ENCODE data around the gene CDH4. TPM values are rescaled to one million over a fixed set of nuclear protein-coding genes. Genes with fewer than 3 reads are reported as not detected.
"Not testable (repeated sequence)": the region's sequence is repeated elsewhere in the genome, so short reads cannot be mapped to it uniquely, and the experiment has no call there.

CDH4 gene
- total RNA-seq, 1 donor from 2014 or later = not detected

DNA sequence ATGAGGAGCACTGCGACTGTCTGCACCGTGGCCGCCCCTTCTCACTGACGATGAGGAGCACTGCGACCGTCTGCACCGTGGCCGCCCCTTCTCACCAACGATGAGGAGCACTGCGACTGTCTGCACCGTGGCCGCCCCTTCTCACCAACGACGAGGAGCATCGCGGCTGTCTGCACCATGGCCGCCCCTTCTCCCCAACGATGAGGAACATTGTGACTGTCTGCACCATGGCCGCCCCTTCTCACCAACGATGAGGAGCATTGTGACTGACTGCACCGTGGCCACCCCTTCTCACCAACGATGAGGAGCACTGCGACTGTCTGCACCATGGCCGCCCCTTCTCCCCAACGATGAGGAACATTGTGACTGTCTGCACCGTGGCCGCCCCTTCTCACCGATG, 696.0 kb downstream of the CDH4 start:
- not testable (repeated sequence) for DNase-seq (ENCODE audit: low spot score)

DNA sequence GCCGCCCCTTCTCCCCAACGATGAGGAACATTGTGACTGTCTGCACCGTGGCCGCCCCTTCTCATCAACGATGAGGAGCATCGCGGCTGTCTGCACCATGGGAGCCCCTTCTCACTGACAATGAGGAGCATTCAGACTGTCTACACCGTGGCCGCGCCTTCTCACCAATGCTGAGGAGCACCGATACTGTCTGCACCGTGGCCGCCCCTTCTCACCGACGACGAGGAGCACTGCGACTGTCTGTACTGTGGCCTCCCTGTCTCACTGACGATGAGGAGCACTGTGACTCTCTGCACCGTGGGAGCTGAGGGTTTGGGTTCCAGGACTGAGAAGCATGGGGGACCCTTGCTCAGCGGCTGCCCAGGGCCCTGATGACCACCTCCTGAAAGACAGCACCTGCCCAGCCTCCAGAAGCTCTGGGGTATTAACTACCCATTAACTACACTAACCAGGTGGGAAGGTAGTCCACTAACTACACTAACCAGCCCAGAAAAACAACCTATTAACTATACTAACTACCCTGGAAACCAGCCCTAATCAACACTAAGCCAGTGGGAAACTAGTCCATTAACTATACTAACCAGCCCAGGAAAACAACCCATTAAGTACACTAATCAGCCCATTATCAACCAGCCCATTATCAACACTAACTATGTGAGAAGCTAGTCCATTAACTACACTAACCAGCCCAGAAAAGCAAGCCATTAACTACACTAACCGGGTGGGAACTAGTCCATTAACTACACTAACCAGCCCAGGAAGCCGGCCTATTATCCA, 696.7 kb downstream of the CDH4 start:
- DNase-seq (ENCODE audit: low spot score) = no peak

DNA sequence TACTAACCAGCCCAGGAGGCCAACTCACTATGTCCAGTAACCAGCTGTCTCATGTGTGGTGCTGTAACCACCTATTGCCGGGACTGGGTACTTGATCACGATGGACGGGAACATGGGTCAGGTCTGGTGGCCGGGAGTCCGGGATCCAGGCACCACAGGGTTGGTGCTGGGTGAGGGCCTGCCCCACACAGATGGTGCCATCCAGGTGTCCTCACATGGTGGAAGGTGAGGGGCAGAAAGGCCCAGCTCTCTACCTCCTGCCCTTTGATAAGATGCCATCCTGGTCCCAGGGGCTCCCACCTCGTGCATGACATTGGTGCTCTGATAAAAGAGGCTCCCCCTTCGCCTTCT, 697.3 kb downstream of the CDH4 start:
- DNase-seq (ENCODE audit: low spot score) = no peak

DNA sequence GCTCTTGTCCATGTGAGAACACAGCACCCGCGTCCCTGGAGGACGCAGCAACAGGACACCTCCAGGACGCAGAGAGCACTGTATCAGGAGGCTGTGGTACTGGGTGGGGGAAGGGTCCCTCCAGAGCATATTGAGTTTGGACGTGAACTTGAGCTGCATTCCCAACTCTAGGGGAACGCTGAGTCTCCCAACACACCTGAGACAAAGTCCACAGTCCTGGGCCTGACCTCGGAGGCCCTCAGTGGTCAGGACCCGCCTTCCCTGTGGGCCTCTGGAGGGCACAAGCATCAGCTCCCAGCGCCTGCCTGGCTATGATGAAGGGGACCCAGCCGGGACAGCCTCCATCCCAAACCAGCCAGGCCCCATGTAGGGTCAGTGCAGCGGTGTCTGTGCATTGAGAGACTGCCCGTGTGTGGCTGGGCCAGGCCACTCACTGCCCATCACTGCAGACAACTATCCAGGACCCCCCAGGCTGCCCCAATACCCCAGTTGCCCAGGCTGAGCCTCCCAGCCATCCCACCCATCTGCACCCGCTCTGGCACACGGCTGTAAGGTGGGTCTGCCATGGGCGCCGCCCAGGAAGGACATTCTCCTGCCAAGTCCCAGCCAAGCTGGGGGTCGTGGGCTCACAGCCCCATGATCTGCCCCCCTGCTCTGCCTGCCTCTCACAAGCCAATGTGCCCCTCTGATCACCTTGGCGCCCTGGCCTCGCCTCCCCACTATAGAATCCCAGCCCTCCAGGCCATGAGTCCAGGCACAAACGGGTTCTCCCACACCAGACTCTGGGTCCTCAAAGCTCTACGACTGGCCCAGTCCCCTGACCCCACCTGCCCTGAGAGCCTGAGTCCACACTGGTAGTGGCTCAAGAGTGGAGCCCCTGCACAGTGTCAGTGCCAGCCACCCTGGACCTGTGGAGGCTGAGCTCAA, 697.9 kb downstream of the CDH4 start:
- peak; percentile 83 for DNase-seq (ENCODE audit: low spot score)

DNA sequence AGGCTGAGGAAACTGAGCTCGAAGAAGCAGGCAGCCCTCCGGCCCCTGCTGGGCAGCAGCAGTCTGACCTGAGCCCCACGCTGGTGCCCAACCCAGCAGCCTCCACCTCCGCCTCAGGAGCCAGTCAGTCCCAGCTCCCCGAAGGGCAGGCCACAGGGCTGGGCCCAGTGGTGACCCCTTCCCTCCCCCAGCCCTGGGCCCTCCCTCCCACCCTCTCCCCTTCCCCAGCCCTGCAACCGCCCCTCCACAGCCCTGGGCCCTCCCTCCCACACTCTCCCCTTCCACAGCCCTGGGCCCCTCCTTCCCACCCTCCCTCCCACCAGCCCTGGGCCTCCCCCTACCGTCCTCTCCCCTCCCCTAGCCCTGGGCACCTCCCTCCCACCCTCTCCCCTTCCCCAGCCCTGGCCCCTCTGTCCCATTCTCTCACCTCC, 698.6 kb downstream of the CDH4 start:
- peak; percentile 4 for DNase-seq (ENCODE audit: low spot score)

DNA sequence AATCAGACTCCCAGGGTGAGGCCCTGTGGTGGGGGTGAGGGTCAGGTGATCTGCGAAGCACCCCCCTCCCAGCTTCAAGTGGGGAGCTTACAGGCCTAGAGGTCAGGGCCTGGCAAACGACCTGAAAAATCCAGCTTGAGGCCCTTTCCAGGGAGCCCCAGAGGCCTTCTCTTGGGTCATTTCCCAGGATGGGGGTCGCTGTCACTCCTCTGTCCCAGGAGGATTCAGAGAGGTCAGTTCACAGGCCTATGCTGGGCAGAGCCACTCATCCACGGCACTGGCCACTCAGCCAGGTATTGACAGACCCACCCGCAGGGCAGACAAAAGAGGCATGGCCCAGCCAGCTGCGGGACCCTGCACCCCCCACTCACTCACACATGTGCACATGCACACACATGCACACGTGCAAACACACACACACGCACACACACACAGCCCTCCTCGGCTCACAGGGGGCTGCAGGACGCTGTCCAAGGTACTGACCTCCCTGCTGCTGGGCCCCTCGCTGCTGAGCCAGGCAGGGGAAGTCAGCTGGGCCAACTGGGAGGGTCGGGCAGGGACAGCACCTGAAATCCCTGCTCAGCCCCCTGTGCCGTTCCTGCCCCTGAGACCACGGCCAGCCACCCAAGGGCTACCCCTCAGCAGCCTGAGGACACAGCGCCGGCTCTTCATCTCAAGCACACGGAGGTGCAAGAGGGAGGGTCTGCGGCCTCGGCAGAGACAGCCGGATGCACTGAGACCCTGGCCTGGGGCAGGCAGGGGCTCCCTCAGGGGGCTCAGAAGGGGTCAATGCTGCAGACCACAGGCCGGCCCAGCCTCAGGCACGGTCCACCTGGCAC, 699.9 kb downstream of the CDH4 start:
- DNase-seq (ENCODE audit: low spot score) = peak; percentile 60

DNA sequence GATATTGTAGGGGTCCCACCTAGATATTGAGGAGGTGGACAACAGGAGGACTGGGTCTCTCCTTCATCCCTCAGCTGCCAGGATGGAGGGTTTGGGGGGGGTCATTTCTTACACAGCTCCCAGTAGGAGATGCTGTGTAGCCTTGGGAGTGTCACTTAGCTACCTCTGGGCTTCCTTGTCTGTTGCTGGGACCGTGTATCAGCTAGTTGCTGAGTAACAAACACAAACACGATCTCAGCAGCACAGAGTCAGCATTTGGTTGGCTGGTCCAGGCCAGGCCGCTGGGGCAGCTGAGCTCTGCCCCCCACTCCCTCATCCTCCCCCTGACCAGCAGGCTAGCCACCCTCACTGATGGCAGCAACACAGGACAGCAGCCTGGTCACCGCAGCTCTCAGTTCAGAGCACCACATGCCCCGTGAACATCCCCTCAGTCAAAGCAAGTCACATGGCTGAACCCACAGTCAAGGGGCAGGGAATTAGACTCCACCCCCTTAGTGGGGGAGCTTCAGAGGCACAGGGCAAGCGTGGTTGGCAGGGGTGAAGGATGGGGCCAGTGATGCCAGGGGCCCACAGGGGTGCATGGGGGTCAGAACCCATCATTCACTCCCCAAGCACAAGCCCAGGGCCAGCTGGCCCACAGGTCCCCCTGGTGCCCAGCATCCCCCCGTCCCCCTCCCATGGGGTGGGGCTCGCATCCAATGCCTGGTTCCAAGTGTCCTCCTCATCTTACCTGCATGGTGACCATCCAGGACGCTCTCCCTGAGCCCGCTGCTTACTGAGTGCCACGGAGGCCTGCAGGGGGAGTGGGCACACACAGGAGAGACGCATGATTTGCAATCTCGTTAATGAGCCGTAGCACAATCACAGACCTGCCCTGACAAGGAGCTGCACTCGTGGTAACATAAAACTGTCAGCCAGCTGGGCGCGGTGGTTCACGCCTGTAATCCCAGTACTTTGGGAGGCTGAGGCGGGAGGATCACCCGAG, 701.3 kb downstream of the CDH4 start:
- DNase-seq (ENCODE audit: low spot score) = peak; percentile 65

DNA sequence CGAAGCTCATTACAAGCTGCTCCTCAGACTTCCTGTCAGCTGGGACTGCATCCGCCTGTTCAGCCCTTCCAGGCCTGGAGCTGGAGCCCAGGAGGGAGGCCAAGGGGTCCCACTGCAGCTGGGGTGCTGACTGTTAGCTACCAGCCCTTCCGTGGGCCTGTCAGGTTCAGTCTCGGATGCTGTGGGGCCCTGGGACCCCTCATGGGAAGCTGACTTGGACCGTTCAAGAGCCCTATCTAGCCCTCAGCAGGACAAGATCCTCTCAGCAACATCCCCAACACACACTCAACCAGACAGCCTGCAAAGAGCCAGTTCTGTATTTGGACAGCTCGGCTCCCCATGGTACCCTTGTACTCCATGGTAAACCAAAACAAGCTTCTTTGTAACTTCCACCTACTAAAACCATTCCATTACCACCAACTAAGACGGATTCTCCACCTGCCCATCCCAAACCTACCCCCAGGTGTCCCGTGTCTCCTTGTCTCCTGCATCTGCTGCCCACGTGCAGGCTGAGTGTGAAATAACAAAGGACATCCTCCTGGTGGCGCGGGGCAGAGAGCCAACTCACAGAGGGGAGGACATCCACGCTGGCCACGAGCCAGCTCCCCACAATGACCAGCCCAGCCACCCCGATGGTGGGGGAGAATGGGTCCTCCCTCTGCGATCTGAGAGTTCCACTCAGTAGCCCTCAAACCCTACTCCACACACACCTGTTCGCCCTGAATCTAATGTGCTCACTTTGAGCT, 702.4 kb downstream of the CDH4 start:
- DNase-seq (ENCODE audit: low spot score) = peak; percentile 80

DNA sequence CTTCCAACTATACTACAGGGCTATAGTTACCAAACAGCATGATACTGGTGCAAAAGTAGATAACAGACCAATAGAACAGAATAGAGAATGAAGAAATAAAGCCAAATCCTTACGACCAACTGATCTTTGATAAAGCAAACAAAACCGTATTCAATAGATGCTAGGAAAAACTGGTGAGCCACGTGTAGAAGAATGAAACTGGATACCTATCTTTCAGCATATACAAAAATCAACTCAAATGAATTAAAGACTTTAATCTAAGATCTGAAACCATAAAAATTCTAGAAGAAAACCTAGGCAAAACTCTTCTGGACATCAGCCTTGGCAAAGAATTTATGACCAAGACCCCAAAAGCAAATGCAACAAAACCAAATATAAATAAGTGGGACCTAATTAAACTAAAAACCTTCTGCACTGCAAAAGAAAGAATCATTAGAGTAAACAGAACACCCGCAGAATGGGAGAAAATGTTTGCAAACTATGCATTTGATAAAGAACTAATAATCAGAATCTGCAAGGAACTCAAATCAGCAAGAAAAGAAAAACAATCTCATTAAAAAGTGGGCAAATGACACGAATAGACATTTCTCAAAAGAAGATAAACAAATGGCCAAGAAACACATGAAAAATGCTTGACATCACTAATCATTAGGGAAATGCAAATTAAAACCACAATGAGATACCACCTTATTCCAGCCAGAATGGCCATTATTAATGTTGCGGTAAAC, 703.8 kb downstream of the CDH4 start:
- DNase-seq (ENCODE audit: low spot score) = no peak

DNA sequence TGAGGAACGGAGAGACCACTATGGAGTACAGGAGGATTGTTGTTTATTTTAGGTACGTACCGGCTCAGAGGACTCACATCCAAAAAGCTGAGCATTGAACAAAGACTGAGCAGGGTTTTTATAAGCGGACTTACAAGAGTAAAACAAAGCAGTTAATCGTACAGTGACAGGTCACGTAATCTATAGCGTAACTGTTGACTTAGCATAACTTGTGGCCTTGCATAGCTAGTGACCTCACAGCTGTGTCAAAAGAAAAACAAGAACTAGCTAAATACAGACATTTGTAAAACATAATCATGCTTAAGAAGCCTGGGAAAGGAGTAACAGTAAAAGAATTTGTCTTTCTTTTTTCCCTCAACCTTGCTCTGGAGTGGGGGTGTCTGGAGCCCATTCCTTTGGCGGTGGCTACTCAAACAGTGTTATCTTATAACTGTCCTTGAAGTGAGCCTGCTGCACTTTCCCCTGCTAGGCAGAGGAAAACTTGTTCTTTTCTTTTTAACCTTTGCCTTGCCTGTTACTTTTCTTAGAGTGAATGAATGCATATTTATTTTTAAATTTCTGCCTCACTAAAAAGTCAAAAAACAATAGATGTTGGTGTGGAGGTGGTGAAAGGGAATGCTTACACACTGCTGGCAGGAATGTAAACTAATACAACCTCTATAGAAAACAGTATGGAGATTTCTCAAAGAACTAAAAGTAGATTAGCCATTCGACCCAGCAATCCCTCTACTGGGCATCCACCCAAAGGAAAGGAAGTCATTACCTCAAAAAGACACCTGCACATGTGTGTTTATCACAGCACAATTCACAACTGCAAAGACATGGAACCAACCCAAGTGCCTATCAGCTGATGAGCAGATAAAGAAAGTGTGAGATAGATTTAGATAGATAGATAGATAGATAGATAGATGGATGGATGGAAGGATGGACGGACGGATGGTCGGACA, 704.6 kb downstream of the CDH4 start:
- peak; percentile 11 for DNase-seq (ENCODE audit: low spot score)

DNA sequence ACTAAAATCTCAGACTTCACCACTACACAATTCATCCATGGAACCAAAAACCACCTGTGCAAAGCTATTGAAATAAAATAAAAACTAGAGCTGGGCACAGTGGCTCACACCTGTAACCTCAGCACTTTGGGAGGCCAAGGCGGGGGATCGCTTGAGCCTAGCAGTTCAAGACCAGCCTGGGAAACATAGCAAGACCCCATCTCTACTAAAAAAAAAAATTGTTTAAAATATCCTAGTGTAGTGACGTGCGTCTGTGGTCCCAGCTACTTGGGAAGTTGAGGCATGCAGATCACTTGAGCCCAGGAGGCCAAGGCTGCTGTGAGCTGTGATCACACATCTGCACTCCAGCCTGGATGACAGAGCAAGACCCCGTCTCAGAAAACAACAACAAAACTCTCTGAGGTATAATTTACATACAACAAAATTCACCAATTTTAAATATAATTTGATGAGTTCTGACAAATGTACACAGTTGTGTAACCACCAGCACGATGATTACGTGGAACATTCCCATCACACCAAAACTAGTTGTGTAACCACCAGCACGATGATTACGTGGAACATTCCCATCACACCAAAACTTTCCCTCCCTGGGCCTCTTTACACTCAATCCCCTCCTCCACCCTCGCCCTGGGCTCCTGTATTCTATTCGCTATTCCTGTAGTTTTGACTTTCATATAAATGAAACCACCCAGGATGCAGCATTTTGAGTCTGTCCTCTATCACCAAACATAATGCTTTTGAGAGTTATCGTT, 706.1 kb downstream of the CDH4 start:
- peak; percentile 77 for DNase-seq (ENCODE audit: low spot score)

DNA sequence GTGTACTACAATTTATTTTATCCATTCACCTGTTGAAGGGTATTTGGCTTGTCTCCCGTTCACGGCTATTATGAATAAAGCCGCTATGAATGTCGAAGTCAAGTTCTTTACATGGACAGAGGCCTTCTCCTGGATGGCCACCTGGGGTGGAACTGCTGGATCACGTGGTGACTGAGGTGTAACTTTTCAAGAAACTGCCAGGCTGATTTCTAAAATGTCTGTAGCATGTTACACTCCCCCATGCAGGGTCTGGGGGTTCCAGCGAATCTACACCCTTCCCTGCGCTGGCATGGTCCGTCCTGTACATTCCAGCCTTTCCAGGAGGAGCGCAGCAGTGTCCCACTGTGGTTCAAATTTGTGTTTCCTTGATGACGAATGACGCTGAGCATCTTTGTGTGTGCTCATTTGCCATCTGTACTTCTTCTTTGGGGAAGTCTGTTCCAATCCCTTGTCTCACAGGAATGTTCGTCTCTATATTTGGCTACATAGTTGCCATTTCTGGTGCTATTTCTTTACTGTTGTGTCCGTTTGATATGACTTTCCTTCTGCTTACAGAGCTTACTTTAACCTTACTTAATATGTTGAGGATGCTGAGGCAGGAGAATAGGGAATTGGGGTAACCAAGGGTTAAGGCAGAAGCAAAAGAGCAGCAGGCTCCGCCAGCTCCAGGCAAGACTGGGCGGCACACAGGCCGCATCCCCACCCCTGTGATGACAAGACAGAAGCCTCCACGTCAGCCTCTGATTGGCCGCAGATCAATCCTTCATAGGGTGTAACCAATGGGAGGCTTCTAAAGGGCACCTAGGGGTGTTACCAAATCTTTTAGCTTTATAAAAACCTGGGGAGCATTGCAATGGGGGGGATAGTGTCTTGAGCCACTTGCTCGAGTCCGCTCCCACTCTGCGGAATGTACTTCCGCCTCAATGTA, 707.0 kb downstream of the CDH4 start:
- peak; percentile 43 for DNase-seq (ENCODE audit: low spot score)

DNA sequence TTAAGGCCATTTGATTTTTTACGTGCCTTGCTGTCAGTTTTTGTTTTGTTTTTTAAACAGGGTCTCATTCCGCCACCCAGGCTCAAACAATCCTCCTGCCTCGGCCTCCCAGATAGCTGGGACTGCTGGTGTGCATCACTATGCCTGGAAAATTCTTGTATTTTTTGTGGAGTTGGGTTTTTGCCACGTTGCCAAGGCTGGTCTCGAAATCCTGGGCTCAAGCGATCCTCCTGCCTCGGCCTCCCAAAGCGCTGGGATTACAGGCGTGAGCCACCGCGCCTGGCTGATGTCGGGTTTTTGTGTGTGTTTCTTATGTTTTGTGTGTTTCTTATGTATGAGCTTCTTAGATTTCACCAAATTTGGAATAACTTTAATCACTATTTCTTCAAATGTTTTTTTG, 708.8 kb downstream of the CDH4 start:
- DNase-seq (ENCODE audit: low spot score) = peak; percentile 51

DNA sequence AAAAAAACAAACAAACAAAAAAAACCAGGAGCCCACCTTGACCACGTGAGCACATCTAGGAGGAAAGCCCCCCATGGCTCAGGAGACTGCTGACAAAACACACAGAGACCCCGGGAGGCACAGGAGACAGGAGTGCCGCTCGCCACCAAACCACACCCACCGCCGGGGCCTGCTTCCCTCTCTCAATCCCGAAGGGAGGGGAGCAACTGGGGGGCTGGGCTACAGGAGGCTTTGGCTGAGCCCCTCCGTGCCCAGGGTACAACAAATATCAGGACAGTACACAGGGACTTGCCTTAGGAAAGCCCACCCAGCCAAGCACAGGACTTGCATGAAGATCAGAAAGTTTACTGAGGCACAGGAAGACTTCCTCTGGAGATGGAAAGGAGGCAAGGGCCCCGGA, 711.1 kb downstream of the CDH4 start:
- peak; percentile 69 for DNase-seq (ENCODE audit: low spot score)

DNA sequence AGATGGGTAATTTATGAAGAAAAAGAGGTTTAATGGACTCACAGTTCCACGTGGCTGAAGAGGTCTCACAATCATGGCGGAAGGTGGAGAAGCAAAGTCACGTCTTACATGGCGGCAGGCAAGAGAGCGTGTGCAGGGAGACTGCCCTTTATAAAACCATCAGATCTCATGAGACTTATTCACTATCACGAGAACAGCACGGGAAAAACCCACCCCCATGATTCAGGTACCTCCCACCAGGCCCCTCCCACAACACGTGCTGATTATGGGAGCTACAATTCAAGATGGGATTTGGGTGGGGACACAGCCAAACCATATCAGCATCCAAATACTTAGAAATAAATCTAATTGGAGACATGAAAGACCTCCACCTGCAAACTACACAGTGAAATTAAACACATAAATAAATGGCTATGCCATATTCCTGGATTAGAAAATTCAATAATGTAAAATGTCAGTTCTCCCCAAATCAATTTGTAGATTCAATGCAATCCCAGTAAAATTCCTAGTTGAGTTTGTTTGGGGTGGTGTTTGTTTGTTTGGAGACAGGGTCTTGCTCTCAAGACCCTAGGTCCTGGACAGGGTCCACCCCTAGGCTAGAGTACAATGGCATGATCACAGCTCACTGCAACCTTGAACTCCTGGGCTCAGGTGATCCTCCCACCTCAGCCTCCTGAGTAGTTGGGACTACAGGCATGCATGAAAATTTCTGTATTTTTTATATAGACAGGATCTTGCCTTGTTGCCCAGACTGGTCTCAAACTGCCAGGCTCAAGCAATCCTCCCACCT, 712.0 kb downstream of the CDH4 start:
- DNase-seq (ENCODE audit: low spot score) = peak; percentile 33

All from mesenteric fat pad (tissue), 1 donor.